ENCODE measurements around the gene CDKN2AIPNL.
A peak's percentile ranks its signal among the peaks of the same experiment; 100 is the strongest.

The CDKN2AIPNL gene

GRCh38 chr5:134411546-134412266, at the start of gene CDKN2AIPNL:
Gene CDKN2AIPNL (minus strand): TSS chr5:134411881. CDS start chr5:134411854, 27 bp downstream.
- DNase-seq (ENCODE audit: low spot score) = peak; percentile 94

GRCh38 chr5:134460551-134460950, 48.9 kb upstream of the CDKN2AIPNL start:
- DNase-seq (ENCODE audit: low spot score) = no peak

GRCh38 chr5:134459491-134459890, 47.8 kb upstream of the CDKN2AIPNL start:
- no peak for DNase-seq (ENCODE audit: low spot score)

GRCh38 chr5:134459010-134459403, 47.3 kb upstream of the CDKN2AIPNL start:
- DNase-seq (ENCODE audit: low spot score) = no peak

GRCh38 chr5:134458234-134459009, 46.7 kb upstream of the CDKN2AIPNL start:
- no peak for DNase-seq (ENCODE audit: low spot score)

- no peak for DNase-seq (ENCODE audit: low spot score)
Measured at GRCh38 chr5:134457801-134458200, 46.1 kb upstream of the CDKN2AIPNL start.

- no peak for DNase-seq (ENCODE audit: low spot score)
Measured at GRCh38 chr5:134456825-134457224, 45.1 kb upstream of the CDKN2AIPNL start.

GRCh38 chr5:134455466-134455865, 43.8 kb upstream of the CDKN2AIPNL start:
- DNase-seq (ENCODE audit: low spot score) = no peak

- no peak for DNase-seq (ENCODE audit: low spot score)
Measured at GRCh38 chr5:134453016-134453415, 41.3 kb upstream of the CDKN2AIPNL start.

GRCh38 chr5:134451936-134452505, 40.3 kb upstream of the CDKN2AIPNL start:
- no peak for DNase-seq (ENCODE audit: low spot score)

GRCh38 chr5:134451225-134451935, 39.7 kb upstream of the CDKN2AIPNL start:
- DNase-seq (ENCODE audit: low spot score) = no peak

GRCh38 chr5:134450374-134450773, 38.7 kb upstream of the CDKN2AIPNL start:
- DNase-seq (ENCODE audit: low spot score) = no peak

- no peak for DNase-seq (ENCODE audit: low spot score)
Measured at GRCh38 chr5:134449167-134449566, 37.5 kb upstream of the CDKN2AIPNL start.

- DNase-seq (ENCODE audit: low spot score) = no peak
Measured at GRCh38 chr5:134447815-134448520, 36.3 kb upstream of the CDKN2AIPNL start.

- no peak for DNase-seq (ENCODE audit: low spot score)
Measured at GRCh38 chr5:134446938-134447337, 35.3 kb upstream of the CDKN2AIPNL start.

GRCh38 chr5:134445856-134446818, 34.5 kb upstream of the CDKN2AIPNL start:
- DNase-seq (ENCODE audit: low spot score) = no peak

GRCh38 chr5:134444941-134445471, 33.3 kb upstream of the CDKN2AIPNL start:
- no peak for DNase-seq (ENCODE audit: low spot score)

GRCh38 chr5:134440201-134440755, 28.6 kb upstream of the CDKN2AIPNL start:
- DNase-seq (ENCODE audit: low spot score) = no peak

- DNase-seq (ENCODE audit: low spot score) = no peak
Measured at GRCh38 chr5:134439210-134439654, 27.6 kb upstream of the CDKN2AIPNL start.

- DNase-seq (ENCODE audit: low spot score) = no peak
Measured at GRCh38 chr5:134438721-134439123, 27.0 kb upstream of the CDKN2AIPNL start.

Measured in ecto neural progenitor cell (in vitro differentiated cells).